Mammary epithelial cell (primary cell): ENCODE data around the gene STIP1.

Experiments
- EZH2 ChIP-seq: IDR thresholded peaks from 2 replicates; pipeline ENCODE4 v1.6.1; 2012; ENCODE audit warnings: low read length, inconsistent platforms, borderline replicate concordance
- TF ChIP-seq, protein P1 (sequence below), 2 donors: IDR thresholded peaks in 1 of 2; conservative IDR thresholded peaks in 1 of 2; 2 replicates each; pipeline ENCODE4 v1.5.1; 2011 to 2012; ENCODE audit warnings: inconsistent platforms in 2 of 2, low read length in 2 of 2, mild to moderate bottlenecking in 2 of 2, control low read depth in 1 of 2, low read depth in 1 of 2; ENCODE audit not compliant: insufficient read depth in 1 of 2; ENCODE audit errors: extremely low read depth in 1 of 2

DNA sequence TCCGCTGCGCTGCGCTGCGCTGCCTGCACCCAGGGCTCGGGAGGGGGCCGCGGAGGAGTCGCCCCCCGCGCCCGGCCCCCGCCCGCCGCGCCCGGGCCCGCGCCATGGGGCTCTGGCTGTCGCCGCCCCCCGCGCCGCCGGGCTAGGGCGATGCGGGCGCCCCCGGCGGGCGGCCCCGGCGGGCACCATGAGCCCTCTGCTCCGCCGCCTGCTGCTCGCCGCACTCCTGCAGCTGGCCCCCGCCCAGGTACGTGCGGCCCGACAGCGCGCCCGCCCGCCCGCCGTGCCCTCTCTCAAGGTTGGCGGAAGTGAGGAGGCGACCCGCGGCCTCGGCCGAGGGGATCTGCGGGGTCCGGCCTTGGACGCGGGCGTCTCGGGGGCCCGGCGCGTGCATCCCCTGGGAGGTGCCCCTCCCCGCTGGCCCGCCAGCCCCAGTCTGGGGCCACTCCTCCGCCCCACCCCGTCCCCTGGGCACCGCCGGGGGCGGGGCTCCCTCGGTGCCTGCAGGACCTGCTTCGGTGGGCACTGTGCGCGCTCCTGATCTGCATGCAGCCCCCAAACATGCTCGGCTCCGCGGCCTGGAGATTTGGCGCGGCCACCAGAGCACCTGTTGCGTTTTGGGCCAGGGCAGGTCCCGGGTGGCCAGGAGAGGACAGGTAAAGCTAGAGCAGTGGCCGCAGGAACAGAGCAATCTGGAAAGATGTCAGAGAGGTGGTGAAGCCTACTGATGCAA, 48.8 kb downstream of the STIP1 start:
- TF ChIP-seq EZH2, result no peak
- TF ChIP-seq, protein P1, sequence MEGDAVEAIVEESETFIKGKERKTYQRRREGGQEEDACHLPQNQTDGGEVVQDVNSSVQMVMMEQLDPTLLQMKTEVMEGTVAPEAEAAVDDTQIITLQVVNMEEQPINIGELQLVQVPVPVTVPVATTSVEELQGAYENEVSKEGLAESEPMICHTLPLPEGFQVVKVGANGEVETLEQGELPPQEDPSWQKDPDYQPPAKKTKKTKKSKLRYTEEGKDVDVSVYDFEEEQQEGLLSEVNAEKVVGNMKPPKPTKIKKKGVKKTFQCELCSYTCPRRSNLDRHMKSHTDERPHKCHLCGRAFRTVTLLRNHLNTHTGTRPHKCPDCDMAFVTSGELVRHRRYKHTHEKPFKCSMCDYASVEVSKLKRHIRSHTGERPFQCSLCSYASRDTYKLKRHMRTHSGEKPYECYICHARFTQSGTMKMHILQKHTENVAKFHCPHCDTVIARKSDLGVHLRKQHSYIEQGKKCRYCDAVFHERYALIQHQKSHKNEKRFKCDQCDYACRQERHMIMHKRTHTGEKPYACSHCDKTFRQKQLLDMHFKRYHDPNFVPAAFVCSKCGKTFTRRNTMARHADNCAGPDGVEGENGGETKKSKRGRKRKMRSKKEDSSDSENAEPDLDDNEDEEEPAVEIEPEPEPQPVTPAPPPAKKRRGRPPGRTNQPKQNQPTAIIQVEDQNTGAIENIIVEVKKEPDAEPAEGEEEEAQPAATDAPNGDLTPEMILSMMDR (conservative IDR thresholded peaks at IDR 0.05 in 1 of 2, IDR thresholded peaks at IDR 0.05 in 1 of 2; ENCODE audit: extremely low read depth in 1 of 2, insufficient read depth in 1 of 2, low read depth in 1 of 2, low read length in 2 of 2), result no peak
